ENCODE data around the gene MEF2A.

MEF2A gene

DNA sequence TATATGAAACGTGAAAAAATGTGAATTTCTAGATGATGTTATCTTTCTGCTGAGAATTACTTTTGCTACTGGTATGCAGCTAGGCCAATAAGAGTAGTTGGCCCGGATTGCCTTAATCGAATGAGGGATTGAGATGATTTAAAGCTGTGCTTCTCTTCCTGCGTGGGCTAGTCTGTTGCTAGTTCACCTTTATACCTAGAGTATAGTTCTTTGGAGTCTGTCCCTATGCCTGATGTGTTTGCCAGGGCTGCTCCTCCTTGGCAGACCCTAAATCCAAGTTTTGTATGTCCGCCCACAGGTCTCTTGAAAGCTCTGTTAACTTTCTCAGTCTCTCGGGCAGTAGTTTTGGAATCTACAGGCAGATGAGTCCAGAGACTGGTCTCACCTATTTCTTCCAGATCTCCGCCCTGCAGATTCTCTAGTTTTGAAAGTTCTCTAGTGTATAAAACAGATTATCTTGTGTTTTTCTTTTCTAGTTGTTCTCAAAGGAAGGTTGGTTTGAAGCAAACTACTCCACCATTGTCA is 64.9 kb downstream of the MEF2A start:
- no peak overlapping the region for H3K27ac ChIP-seq (ENCODE audit: low read depth, low read length)
- H3K36me3 ChIP-seq (ENCODE audit: insufficient read depth, low read length) = no peaks in the 10 kb centered on the region
- H3K27me3 ChIP-seq (ENCODE audit: control insufficient read depth in 1 of 2, insufficient read depth in 2 of 2, low read length in 2 of 2) = no peaks in the 10 kb centered on the region
- no peak overlapping the region for H3K4me3 ChIP-seq (ENCODE audit: low read depth in 1 of 2, low read length in 2 of 2)
- H3K9me3 ChIP-seq (ENCODE audit: low read length) = no peaks in the 10 kb centered on the region
- peaks cover 13% of the 10 kb centered on the region for H3K4me1 ChIP-seq (ENCODE audit: insufficient read depth, low read length)
- no peak overlapping the region for H3K9ac ChIP-seq (ENCODE audit: low read length)

DNA sequence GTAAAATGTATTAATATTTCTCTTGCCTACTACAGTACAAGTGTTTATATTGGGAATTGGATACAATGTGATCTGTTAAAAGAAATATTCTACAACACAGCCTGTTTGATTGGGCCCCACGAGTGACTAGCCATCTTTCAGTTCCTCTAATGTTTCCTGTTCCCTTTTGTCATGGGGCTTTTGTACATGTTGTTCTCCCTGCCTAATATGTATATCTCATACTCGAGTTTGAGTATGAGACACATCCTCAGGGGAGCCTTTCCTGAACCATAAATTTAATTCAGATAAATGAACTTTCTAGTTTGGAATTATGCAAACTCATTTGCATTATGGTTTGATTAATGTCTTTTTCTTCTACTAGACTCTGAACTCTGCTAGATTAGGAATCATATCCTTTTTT is 65.5 kb downstream of the MEF2A start:
- H3K27me3 ChIP-seq (ENCODE audit: control insufficient read depth in 1 of 2, insufficient read depth in 2 of 2, low read length in 2 of 2) = no peaks in the 10 kb centered on the region
- H3K4me3 ChIP-seq (ENCODE audit: low read depth in 1 of 2, low read length in 2 of 2) = no peak overlapping the region
- H3K4me1 ChIP-seq (ENCODE audit: insufficient read depth, low read length) = peaks cover 13% of the 10 kb centered on the region
- H3K9ac ChIP-seq (ENCODE audit: low read length) = no peak overlapping the region
- no peaks in the 10 kb centered on the region for H3K9me3 ChIP-seq (ENCODE audit: low read length)
- no peak overlapping the region for H3K27ac ChIP-seq (ENCODE audit: low read depth, low read length)
- H3K36me3 ChIP-seq (ENCODE audit: insufficient read depth, low read length) = no peaks in the 10 kb centered on the region

DNA sequence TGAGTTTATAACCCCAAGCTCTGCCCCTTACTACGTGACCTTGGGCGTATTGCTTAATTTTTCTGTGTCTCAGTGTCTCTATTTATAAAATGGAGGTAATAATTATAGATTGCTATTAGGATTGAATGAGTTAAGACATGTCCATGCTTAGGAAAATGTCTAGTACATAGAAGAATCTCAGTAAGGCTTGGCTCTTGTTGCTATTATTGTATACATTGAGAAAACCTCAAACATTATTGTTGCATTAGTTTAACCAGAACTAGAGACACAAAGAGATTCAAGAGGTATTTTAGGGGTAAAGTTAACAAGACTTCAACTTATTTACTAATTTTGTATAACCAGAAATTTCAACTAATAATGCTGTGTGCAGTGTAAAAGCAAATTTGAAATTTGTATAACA is 66.7 kb downstream of the MEF2A start:
- no peak overlapping the region for H3K9ac ChIP-seq (ENCODE audit: low read length)
- no peak overlapping the region for H3K4me3 ChIP-seq (ENCODE audit: low read depth in 1 of 2, low read length in 2 of 2)
- no peaks in the 10 kb centered on the region for H3K36me3 ChIP-seq (ENCODE audit: insufficient read depth, low read length)
- peaks cover 13% of the 10 kb centered on the region for H3K4me1 ChIP-seq (ENCODE audit: insufficient read depth, low read length)
- no peaks in the 10 kb centered on the region for H3K27me3 ChIP-seq (ENCODE audit: control insufficient read depth in 1 of 2, insufficient read depth in 2 of 2, low read length in 2 of 2)
- H3K27ac ChIP-seq (ENCODE audit: low read depth, low read length) = no peak overlapping the region
- H3K9me3 ChIP-seq (ENCODE audit: low read length) = no peaks in the 10 kb centered on the region

DNA sequence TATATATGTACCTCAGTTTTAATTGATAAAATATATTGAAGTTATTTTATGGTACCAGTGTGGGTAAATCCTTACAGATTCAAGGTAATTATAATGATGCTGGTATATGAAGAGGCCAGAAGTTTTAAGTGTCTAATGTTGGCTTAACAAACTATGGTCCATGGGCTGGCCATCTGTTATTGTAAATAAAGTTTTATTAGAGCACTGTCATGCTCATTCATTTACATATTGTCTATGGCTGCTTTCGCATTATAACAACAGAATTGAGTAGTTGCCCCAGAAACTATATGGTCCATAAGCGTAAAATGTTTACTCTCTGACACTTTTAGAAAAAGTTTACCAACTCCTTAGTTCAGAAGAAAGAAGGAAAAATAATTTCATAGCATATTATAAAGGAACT is 67.9 kb downstream of the MEF2A start:
- no peaks in the 10 kb centered on the region for H3K36me3 ChIP-seq (ENCODE audit: insufficient read depth, low read length)
- no peaks in the 10 kb centered on the region for H3K9me3 ChIP-seq (ENCODE audit: low read length)
- H3K4me1 ChIP-seq (ENCODE audit: insufficient read depth, low read length) = peaks cover 9% of the 10 kb centered on the region
- no peak overlapping the region for H3K27ac ChIP-seq (ENCODE audit: low read depth, low read length)
- no peak overlapping the region for H3K9ac ChIP-seq (ENCODE audit: low read length)
- H3K4me3 ChIP-seq (ENCODE audit: low read depth in 1 of 2, low read length in 2 of 2) = no peak overlapping the region
- no peaks in the 10 kb centered on the region for H3K27me3 ChIP-seq (ENCODE audit: control insufficient read depth in 1 of 2, insufficient read depth in 2 of 2, low read length in 2 of 2)

DNA sequence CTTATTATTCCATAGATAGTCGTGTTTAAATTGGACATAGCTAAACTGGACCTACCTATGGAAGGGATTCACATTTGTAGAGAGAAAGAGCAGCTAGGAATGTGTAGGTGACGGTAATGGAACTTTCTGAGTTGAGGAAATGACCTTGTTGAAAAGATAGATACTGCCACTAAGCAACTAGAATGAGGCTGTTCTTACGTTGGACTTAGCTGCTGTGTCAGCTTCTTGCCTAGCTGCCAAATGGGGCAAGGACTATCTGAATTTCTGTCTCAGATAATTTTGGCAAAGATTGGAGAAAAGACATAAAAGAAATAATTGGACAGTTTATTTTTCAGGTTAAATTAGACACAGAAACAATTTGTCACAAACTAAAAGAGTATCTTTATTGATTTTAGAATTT is 68.8 kb downstream of the MEF2A start:
- H3K9me3 ChIP-seq (ENCODE audit: low read length) = no peaks in the 10 kb centered on the region
- no peak overlapping the region for H3K27ac ChIP-seq (ENCODE audit: low read depth, low read length)
- no peak overlapping the region for H3K4me3 ChIP-seq (ENCODE audit: low read depth in 1 of 2, low read length in 2 of 2)
- H3K36me3 ChIP-seq (ENCODE audit: insufficient read depth, low read length) = no peaks in the 10 kb centered on the region
- peaks cover 7% of the 10 kb centered on the region for H3K4me1 ChIP-seq (ENCODE audit: insufficient read depth, low read length)
- H3K27me3 ChIP-seq (ENCODE audit: control insufficient read depth in 1 of 2, insufficient read depth in 2 of 2, low read length in 2 of 2) = no peaks in the 10 kb centered on the region
- no peak overlapping the region for H3K9ac ChIP-seq (ENCODE audit: low read length)

DNA sequence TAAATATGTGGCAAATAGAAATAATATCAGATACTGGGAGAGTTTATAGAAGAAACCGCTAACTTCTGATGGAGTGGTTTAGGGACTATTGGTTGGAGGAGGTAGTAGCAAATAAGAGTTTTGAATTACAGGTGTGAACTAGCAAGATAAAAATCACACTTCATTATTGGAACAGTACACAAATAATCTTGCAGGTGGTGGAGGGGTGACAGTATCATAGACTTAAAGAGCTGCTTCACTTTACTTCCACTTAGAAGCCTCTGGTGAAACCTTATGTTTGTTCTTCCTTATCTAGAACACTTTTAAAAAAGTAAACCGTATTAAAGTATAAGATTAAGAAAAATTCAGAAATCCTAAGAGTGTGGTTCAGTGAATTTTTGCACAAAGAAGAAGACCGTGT is 69.4 kb downstream of the MEF2A start:
- Histone ChIP-seq H3K9me3 (ENCODE audit: low read length) (no peaks in the 10 kb centered on the region), H3K36me3 (ENCODE audit: insufficient read depth, low read length) (no peaks in the 10 kb centered on the region), H3K9ac (ENCODE audit: low read length) (no peak overlapping the region), H3K4me3 (ENCODE audit: low read depth in 1 of 2, low read length in 2 of 2) (no peak overlapping the region), H3K4me1 (ENCODE audit: insufficient read depth, low read length) (peaks cover 7% of the 10 kb centered on the region), H3K27ac (ENCODE audit: low read depth, low read length) (no peak overlapping the region), H3K27me3 (ENCODE audit: control insufficient read depth in 1 of 2, insufficient read depth in 2 of 2, low read length in 2 of 2) (no peaks in the 10 kb centered on the region)

DNA sequence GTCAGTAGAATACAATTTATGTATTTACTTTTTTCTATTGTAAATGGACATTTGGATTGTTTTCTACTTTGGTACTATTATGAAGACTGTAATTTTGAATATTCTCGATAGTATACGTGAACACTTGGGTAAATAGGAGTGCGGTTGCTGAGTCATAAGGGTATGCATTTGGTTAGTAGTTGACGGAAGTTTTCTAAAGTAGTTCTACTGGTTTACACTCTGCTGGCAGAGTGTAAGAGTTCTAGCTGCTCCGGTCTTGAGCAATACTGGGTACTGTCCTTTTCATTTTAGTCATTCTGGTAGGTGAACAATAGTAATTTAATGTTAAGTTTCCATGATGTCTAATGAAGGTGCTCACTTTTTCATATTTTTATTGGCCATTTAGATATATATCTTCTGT is 70.0 kb downstream of the MEF2A start:
- Histone ChIP-seq H3K9me3 (ENCODE audit: low read length) (no peaks in the 10 kb centered on the region), H3K9ac (ENCODE audit: low read length) (no peak overlapping the region), H3K36me3 (ENCODE audit: insufficient read depth, low read length) (no peaks in the 10 kb centered on the region), H3K27ac (ENCODE audit: low read depth, low read length) (no peak overlapping the region), H3K27me3 (ENCODE audit: control insufficient read depth in 1 of 2, insufficient read depth in 2 of 2, low read length in 2 of 2) (no peaks in the 10 kb centered on the region), H3K4me1 (ENCODE audit: insufficient read depth, low read length) (peaks cover 4% of the 10 kb centered on the region), H3K4me3 (ENCODE audit: low read depth in 1 of 2, low read length in 2 of 2) (no peak overlapping the region)

DNA sequence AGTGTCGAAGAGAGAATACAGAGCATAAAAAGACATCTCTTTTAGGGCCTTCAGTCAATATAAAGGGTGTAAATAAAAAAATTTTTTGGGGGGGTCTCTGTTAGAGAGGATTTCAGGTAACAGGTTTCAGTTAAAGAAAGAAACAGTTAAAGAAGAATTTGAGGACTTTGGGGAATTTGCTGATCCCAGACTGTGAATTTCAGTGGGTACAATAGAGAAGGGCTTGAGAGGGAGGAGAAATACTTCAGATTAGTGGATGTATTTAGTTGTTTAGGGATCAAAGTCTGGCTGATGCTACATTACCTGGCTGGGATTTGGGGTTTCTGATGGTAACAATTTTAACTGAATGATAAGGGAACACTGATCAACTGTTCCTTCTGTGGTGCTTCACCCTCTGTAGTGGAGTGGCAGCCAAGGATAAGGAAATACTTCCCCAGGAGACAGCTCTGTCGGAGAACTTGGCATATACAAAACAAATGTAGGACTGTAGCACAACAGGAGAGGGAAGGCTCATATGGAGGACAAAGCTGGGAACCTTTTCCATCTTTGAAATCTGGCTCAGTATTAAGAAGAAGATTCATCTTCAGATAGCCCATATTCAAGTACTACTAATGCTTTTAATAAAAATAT is 79.2 kb downstream of the MEF2A start:
- H3K36me3 ChIP-seq (ENCODE audit: insufficient read depth, low read length) = peaks cover 2% of the 10 kb centered on the region
- H3K27me3 ChIP-seq (ENCODE audit: control insufficient read depth in 1 of 2, insufficient read depth in 2 of 2, low read length in 2 of 2) = no peaks in the 10 kb centered on the region
- no peak overlapping the region for H3K27ac ChIP-seq (ENCODE audit: low read depth, low read length)
- H3K9me3 ChIP-seq (ENCODE audit: low read length) = no peaks in the 10 kb centered on the region
- no peak overlapping the region for H3K4me3 ChIP-seq (ENCODE audit: low read depth in 1 of 2, low read length in 2 of 2)
- H3K4me1 ChIP-seq (ENCODE audit: insufficient read depth, low read length) = no peaks in the 10 kb centered on the region
- no peak overlapping the region for H3K9ac ChIP-seq (ENCODE audit: low read length)

DNA sequence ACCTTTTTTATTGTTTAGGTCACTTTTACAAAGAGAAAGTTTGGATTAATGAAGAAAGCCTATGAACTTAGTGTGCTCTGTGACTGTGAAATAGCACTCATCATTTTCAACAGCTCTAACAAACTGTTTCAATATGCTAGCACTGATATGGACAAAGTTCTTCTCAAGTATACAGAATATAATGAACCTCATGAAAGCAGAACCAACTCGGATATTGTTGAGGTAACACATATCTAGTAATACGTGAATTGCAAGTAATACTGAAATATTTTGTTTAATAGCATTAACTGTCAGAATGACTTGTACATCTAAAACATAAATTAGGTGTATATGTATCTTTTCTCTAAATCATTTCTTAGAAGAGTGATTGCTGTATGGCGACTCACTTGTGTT is 79.8 kb downstream of the MEF2A start:
- Histone ChIP-seq H3K4me3 (ENCODE audit: low read depth in 1 of 2, low read length in 2 of 2) (no peak overlapping the region), H3K4me1 (ENCODE audit: insufficient read depth, low read length) (no peaks in the 10 kb centered on the region), H3K27me3 (ENCODE audit: control insufficient read depth in 1 of 2, insufficient read depth in 2 of 2, low read length in 2 of 2) (no peaks in the 10 kb centered on the region), H3K9me3 (ENCODE audit: low read length) (no peaks in the 10 kb centered on the region), H3K9ac (ENCODE audit: low read length) (no peak overlapping the region), H3K27ac (ENCODE audit: low read depth, low read length) (no peak overlapping the region), H3K36me3 (ENCODE audit: insufficient read depth, low read length) (peaks cover 6% of the 10 kb centered on the region)

DNA sequence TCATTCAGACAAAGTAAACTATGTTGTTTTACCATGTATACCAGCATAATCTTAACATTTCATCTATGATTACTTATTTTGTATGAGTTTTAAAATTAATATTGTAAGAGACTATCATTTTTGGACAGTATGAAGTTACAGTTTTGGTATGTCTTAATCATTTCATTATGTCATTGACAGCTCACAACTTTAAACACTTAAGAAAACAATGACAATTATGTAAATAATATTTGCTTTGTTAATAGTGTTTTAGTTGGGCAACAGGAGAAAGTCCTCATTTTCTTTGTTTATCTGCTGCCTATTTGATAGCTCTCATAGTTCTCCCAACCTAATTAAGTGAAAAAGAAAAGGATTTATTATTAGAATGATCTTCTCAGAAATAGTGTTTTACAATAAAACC is 80.2 kb downstream of the MEF2A start:
- no peak overlapping the region for H3K27ac ChIP-seq (ENCODE audit: low read depth, low read length)
- peaks cover 6% of the 10 kb centered on the region for H3K36me3 ChIP-seq (ENCODE audit: insufficient read depth, low read length)
- H3K27me3 ChIP-seq (ENCODE audit: control insufficient read depth in 1 of 2, insufficient read depth in 2 of 2, low read length in 2 of 2) = no peaks in the 10 kb centered on the region
- H3K9ac ChIP-seq (ENCODE audit: low read length) = no peak overlapping the region
- H3K4me1 ChIP-seq (ENCODE audit: insufficient read depth, low read length) = no peaks in the 10 kb centered on the region
- no peak overlapping the region for H3K4me3 ChIP-seq (ENCODE audit: low read depth in 1 of 2, low read length in 2 of 2)
- H3K9me3 ChIP-seq (ENCODE audit: low read length) = no peaks in the 10 kb centered on the region

DNA sequence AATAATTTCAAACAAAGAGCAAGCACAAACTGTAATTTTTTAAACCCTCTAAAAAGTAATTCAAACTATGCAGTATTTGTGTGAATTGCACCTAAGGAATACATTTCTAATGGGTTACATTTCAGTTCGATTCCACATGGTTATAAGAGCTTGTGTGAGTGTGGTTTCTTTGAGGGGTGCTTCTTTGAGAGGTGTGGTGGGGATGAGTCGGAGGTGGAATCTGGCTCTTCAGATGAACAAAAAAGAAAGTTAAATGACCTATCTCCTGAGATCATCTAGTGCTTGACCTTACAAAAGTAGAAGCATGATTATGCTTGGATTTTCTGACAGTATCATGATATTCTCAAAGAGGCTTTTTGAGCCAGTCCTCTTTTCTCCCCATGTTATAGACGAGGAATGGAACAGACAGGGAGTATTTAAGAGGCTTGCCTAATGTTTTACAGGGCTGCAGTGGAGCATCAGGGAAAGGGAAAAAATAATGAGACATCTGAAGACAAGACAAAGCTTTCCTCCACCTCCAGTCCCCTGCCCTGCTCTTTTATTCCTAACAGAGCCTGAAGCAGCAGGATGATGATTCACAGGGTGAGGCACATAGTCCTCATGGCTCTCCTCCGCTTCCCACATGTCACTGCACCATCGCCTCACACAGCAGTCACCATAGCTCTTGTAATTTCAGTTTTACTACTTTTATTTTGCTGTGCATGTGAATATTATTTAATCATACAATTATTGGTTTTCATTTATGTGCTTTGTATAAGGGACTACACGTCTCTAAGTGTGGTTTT is 85.4 kb downstream of the MEF2A start:
- H3K4me3 ChIP-seq (ENCODE audit: low read depth in 1 of 2, low read length in 2 of 2) = no peak overlapping the region
- no peak overlapping the region for H3K9ac ChIP-seq (ENCODE audit: low read length)
- H3K9me3 ChIP-seq (ENCODE audit: low read length) = no peaks in the 10 kb centered on the region
- H3K27me3 ChIP-seq (ENCODE audit: control insufficient read depth in 1 of 2, insufficient read depth in 2 of 2, low read length in 2 of 2) = no peaks in the 10 kb centered on the region
- H3K36me3 ChIP-seq (ENCODE audit: insufficient read depth, low read length) = peaks cover 6% of the 10 kb centered on the region
- no peaks in the 10 kb centered on the region for H3K4me1 ChIP-seq (ENCODE audit: insufficient read depth, low read length)
- no peak overlapping the region for H3K27ac ChIP-seq (ENCODE audit: low read depth, low read length)

DNA sequence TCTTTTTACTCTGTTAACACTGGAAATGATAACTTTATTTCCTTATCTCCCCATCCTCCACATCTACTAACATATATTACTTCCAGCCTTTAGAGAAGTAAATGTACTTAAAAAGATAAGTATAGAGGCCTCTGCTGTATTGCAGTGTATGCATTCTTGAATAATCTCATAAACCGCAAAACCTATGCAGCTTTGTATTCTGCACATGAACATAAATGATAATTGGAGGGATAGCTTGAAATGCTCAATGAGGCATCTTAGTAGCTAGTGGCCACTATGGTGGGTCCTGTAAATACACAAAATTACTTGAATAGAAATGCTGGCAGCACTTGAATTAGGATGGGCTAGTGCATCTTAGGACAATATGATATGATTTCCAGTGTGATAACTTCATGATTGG is 90.4 kb downstream of the MEF2A start:
- no peaks in the 10 kb centered on the region for H3K4me1 ChIP-seq (ENCODE audit: insufficient read depth, low read length)
- H3K4me3 ChIP-seq (ENCODE audit: low read depth in 1 of 2, low read length in 2 of 2) = no peak overlapping the region
- H3K36me3 ChIP-seq (ENCODE audit: insufficient read depth, low read length) = no peaks in the 10 kb centered on the region
- no peaks in the 10 kb centered on the region for H3K9me3 ChIP-seq (ENCODE audit: low read length)
- no peaks in the 10 kb centered on the region for H3K27me3 ChIP-seq (ENCODE audit: control insufficient read depth in 1 of 2, insufficient read depth in 2 of 2, low read length in 2 of 2)
- H3K27ac ChIP-seq (ENCODE audit: low read depth, low read length) = no peak overlapping the region
- H3K9ac ChIP-seq (ENCODE audit: low read length) = no peak overlapping the region
